HG03175 (cell line): ENCODE results near the gene GABPB1.
A peak's percentile ranks its signal among the peaks of the same experiment; 100 is the strongest.

Experiments
- ATAC-seq: cut with Tn5 transposase; IDR thresholded peaks from one replicate; pipeline ENCODE4 v1.9.1; 2021; ENCODE audit warnings: mild to moderate bottlenecking, moderate library complexity; ENCODE audit not compliant: unreplicated experiment

GABPB1 gene

DNA sequence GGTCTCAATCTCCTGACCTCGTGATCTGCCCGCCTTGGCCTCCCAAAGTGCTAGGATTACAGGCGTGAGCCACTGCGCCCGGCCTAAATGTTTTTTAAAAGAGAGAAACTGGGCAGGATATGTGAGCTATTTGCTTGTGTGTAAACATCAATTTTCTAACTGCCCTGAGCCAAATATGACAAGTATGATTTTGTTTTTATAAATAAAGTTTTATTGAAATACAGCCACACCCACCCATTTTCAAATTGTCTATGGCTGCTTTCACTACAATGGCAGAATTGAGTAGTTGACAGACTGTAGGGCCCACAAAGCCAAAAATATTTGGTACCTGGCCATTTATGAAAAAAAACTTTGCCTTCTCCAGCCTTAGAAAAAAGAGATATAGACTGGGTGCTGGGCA, 73.6 kb downstream of the GABPB1 start:
- ATAC-seq = no peak

DNA sequence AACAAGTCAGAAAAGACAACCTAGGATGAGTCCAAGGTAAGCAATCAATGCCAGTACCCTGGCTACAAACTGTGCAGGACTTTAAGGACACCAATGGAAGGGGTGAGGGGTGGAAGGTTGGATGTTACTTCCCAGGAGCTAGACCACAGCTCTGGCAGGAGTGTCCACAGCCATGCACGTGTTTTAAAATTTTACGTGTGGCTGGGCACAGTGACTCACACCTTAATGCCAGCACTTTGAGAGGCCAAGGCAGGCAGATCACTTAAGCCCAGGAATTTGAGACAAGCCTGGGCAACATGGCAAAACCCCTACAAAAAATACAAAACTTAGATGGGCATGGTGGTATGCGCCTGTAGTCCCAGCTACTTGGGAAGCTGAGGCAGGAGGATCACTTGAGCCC, 74.7 kb downstream of the GABPB1 start:
- no peak for ATAC-seq

DNA sequence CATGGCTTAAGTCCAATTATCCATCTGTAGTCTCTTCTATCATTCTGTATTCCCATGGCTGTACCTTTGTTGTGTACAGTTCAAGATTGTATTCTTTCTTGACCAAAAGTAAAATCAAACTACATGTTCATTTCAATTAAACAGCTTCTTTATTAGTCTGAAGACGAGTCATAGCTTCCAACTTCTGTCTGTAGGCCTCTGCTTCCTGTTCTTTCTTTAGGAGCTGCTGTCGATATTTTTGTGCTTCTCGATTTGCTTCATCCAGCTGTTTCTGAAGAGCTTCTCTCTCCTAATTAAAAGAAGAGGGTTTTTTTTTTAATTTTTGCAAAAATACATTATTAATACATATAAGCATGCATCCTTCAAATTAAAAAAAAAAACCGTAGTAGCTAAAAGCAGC, 76.5 kb downstream of the GABPB1 start:
- no peak for ATAC-seq

- no peak for ATAC-seq
Observed at GRCh38 chr15:50277370-50277769, 77.6 kb downstream of the GABPB1 start.

GRCh38 chr15:50275908-50276307, 79.1 kb downstream of the GABPB1 start:
- ATAC-seq = no peak

DNA sequence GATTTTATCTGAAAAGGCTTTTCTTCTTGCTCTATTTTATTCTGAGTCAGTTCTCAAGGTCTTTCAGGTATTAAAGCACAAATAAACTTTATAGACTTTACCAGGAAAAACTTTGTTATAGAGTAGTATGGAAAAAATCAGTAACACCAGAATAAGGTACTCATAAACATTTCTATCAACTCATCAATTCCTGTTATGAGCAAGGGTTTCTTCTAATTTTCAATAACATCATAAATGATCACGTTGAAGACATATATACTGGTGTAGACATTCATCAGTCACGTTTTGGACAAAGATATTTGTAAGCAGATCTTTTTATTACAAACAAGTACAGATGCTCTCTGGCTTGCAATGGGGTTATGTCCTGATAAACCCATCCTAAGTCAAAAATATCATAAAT, 79.9 kb downstream of the GABPB1 start:
- no peak for ATAC-seq

- no peak for ATAC-seq
Observed at GRCh38 chr15:50267577-50267976, 87.4 kb downstream of the GABPB1 start.

- ATAC-seq = no peak
Observed at GRCh38 chr15:50265620-50266019, 89.4 kb downstream of the GABPB1 start, which contains the start of gene HDC. Gene HDC (minus strand): TSS chr15:50265726. CDS start chr15:50265623, 103 bp downstream.

DNA sequence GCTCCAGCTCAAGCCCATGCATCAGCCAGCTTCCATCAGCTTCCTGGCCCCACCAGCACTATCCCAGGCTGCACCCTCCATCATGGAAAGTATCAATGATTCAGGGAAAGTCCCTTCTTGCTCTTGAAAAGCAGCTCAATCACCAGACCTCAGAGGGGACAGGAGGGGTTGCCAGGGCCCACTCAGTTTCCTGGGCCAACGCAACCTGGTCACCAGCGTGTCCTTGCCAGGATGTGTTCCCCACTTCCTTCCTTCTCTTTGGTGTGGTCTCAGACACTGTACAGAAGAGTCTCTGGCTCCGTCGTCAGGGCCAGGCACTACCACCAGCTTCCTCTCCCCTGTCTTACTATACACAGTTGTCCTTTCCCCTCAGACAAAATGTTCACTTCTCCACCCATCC, 92.5 kb downstream of the GABPB1 start:
- ATAC-seq = no peak

DNA sequence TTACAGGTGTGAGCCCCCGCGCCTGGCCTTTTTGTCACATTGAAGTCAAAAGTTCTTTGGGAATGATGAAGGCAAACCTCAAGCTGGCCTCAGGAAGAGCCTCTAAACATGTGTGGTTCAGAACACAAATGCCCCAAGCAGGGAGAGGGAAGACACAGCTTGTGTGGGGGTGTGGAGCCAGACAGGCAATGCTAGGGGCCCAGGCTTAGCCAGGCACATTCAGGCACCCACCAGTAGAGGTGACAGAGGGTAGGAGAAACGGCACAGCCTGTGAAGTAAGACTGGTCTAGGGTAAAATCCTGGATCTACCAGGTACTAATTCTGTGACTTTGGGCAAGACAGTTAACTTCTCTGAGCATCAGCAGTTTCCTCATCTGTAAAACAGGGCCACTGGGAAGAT, 93.0 kb downstream of the GABPB1 start:
- no peak for ATAC-seq

GRCh38 chr15:50260969-50261496, 94.0 kb downstream of the GABPB1 start:
- peak; percentile 59 for ATAC-seq

- ATAC-seq = no peak
Observed at GRCh38 chr15:50259276-50259675, 95.7 kb downstream of the GABPB1 start.

DNA sequence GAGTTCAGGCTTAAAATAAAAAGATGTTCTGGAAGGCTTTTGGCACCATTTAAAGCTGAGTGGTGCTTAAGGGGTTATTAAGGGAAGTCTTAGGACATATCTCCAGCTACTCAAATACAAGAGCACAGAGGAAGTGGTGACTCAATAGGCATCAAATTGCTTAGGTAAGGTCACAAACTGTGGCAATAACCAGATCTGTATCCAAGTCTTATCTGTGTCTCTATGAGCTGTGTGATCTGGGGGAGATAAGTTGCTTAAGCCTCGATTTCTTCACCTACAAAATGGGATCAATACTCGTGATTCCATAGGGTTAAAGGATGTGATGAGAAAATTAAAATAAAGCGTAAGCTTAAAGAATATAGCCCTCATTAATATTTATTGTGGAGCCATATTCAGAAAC, 97.1 kb downstream of the GABPB1 start:
- ATAC-seq = no peak

DNA sequence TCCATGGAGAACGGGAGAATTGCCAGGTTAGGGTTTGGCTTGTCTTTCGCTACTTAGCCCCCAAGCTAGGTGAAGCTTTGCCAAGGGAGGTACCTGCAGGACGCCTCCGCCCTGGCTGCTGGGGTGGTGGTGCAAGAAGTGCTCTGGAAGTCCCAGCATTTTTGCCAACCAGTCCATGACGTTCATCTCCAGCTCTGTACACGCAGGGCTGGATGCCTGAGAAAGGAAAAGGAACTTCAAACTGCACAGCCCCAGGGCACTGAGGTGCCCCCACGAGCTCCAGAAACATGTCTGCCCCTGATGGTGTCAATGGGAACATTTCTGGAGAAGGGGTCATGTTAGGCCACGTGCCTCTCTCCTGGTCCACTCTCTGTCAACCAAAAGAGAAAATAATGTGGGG, 97.7 kb downstream of the GABPB1 start:
- ATAC-seq = no peak

- no peak for ATAC-seq
Observed at GRCh38 chr15:50256188-50257041, 98.6 kb downstream of the GABPB1 start.

GRCh38 chr15:50252556-50252955, 102.4 kb downstream of the GABPB1 start:
- ATAC-seq = no peak

DNA sequence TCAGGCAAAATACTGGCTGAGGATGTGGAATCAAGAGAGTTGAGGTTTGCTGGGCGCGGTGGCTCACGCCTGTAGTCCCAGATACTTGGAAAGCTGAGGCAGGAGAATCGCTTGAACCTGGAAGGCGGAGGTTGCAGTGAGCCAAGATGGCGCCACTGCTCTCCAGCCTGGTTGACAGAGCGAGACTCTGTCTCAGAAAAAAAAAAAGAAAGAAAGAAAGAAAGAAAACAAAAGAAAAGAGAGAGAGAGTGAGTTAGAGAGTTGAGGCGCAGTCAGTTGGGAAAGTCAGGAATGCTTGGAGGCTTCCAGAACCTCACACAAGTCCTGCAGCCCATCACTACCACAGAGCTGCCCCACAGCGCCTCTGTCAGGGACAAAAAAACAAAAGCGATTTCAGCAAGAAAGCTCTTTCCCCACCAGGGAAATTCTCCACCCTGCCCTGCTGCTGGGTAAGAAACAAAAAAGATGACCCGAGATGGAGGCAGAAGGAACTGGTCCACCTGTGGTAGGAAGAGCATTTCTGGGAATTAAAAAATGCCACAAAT, 103.3 kb downstream of the GABPB1 start:
- no peak for ATAC-seq

- ATAC-seq = no peak
Observed at GRCh38 chr15:50250760-50251394, 104.1 kb downstream of the GABPB1 start.

GRCh38 chr15:50249704-50250103, 105.3 kb downstream of the GABPB1 start:
- ATAC-seq = no peak

- ATAC-seq = no peak
Observed at GRCh38 chr15:50248994-50249582, 105.9 kb downstream of the GABPB1 start.
